Measurements from ENCODE around the gene MAPT.
"Not testable (repeated sequence)": the region's sequence is repeated elsewhere in the genome, so short reads cannot be mapped to it uniquely, and the experiment has no call there.

MAPT gene

GRCh38 chr17:45931677-45932076 is 37.3 kb downstream of the MAPT start:
- Histone ChIP-seq H3K36me3 (no peaks in the 10 kb centered on the region), H3K9me3 (no peaks in the 10 kb centered on the region), H3K27me3 (no peaks in the 10 kb centered on the region), H3K4me1 (peaks cover 4% of the 10 kb centered on the region; the same call in 1 of the 2 replicates), H3K4me3 (ENCODE audit: low read depth, low read length) (no peak overlapping the region)
- no peak for DNase-seq
- TF ChIP-seq, protein P1, sequence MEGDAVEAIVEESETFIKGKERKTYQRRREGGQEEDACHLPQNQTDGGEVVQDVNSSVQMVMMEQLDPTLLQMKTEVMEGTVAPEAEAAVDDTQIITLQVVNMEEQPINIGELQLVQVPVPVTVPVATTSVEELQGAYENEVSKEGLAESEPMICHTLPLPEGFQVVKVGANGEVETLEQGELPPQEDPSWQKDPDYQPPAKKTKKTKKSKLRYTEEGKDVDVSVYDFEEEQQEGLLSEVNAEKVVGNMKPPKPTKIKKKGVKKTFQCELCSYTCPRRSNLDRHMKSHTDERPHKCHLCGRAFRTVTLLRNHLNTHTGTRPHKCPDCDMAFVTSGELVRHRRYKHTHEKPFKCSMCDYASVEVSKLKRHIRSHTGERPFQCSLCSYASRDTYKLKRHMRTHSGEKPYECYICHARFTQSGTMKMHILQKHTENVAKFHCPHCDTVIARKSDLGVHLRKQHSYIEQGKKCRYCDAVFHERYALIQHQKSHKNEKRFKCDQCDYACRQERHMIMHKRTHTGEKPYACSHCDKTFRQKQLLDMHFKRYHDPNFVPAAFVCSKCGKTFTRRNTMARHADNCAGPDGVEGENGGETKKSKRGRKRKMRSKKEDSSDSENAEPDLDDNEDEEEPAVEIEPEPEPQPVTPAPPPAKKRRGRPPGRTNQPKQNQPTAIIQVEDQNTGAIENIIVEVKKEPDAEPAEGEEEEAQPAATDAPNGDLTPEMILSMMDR (IDR thresholded peaks at IDR 0.05; ENCODE audit: low read depth, low read length) = no peak

DNA sequence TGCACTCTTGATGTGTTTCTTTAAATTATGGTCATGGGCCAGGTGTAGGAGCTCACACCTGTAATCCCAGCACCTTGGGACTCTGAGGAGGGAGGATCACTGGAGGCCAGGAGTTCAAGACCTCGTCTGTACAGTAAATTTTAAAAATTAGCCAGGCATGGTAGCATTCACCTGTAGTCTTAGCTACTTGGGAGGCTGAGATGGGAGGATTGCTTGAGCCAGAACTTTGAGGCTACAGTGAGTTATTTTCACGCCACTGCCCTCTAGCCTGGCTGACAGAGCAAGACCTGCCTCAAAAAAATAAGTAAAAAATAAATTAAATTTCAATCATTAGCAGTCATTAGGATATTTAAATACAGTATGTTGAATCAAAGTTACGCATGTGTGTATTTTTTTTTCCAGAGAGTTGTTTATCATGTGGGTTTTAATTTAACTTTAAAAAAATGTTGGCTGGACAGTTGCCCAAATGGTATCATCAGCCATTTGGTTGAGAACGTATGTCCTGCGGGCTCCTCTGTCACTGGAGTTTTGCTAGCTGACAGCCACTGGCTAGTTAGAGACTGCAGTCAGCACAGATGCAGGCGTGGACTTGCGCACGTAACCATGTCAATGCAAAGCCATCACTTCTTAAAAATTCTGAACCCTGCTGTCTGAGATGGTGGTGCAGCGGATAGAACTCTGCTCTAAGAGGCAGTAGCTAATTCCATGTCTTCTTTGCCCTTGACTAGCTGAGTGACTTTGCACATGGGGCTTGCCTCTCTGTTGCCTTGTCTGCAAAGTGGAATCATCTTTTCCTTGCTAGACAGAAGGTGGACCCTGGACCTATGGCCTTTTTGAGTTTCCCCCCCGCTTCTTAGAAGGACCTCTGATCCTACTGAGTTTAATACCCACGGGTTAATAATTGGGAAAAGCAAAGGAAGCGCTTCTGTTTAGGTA is 40.0 kb downstream of the MAPT start:
- H3K4me1 ChIP-seq = peaks cover 4% of the 10 kb centered on the region; the same call in 1 of the 2 replicates
- TF ChIP-seq, protein P1 (IDR thresholded peaks at IDR 0.05; ENCODE audit: low read depth, low read length) = no peak
- H3K9me3 ChIP-seq = no peaks in the 10 kb centered on the region
- DNase-seq = no peak
- no peaks in the 10 kb centered on the region for H3K27me3 ChIP-seq
- no peak overlapping the region for H3K4me3 ChIP-seq (ENCODE audit: low read depth, low read length)
- H3K36me3 ChIP-seq = no peaks in the 10 kb centered on the region

DNA sequence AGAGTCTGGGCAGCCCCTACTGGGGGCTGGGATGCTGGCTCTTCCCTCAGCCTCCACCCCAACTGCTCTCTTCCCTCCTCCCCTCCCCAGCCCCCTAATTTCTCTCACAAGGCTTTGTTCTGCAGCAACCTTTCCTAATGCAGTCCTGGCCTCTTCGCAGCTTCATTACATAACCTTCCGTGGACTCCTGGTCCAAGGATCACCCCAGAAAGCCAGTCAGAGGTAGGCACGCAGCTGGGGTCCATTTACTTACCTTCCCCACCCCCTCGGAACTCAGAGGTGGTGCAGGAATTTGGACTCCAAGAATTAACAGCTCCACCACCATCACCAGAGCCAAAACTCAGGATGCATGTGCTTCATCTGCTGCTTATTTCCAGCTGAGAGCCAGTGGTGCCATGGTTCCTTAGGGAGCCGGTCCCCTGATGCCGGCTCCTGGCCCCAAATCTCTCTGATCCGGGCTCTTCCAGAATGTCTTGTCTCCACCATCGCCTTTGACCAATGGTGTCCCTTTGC is 40.9 kb downstream of the MAPT start:
- H3K9me3 ChIP-seq = no peaks in the 10 kb centered on the region

DNA sequence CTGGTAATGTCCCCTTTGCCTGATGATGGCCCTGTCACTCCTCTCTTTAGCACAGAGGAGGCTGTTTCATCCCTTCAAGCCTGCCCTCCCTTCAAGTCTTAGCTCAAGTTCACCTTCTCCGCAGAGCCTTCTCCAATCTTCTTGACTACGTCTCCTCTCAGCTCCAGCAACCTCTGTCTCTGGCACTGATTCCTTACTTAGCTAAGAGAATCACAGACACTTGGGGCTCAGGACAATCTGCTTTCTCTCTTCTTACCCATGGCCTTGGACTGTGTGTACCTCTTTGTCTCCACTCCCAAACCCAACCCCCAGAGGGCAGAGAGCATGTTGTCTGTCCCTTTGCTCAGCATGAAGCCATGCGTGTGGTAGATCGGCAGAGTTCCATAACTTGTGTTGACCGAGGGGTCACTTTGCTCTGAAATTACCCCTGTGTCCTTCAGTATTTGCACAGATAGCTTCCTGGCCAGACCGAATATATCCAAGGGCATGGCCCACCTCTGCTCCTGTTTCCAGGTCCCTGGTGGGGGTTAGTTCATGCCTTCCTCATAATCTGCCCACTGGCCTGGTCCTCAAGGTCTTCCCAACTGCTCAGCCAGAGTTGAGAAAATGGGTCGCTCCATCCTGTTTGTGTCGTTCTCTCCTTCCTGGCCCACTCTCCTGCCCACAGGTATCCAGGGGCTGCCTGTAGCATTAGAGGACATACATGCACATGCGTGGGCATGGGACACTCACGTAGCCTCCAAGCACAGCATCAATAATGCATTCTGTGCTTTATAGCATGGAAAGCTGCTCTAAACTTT is 41.6 kb downstream of the MAPT start:
- TF ChIP-seq, protein P1 (IDR thresholded peaks at IDR 0.05; ENCODE audit: low read depth, low read length) = no peak
- no peak overlapping the region for H3K4me3 ChIP-seq (ENCODE audit: low read depth, low read length)
- no peak for DNase-seq
- peaks cover 4% of the 10 kb centered on the region; the same call in 1 of the 2 replicates for H3K4me1 ChIP-seq
- H3K36me3 ChIP-seq = no peaks in the 10 kb centered on the region
- H3K9me3 ChIP-seq = no peaks in the 10 kb centered on the region
- H3K27me3 ChIP-seq = no peaks in the 10 kb centered on the region

More for the DNA sequence above, 40.9 kb downstream of the MAPT start:
- Histone ChIP-seq H3K4me3 (ENCODE audit: low read depth, low read length) (no peak overlapping the region), H3K4me1 (peaks cover 4% of the 10 kb centered on the region; the same call in 1 of the 2 replicates), H3K36me3 (no peaks in the 10 kb centered on the region), H3K27me3 (no peaks in the 10 kb centered on the region)
- TF ChIP-seq, protein P1 (IDR thresholded peaks at IDR 0.05; ENCODE audit: low read depth, low read length) = no peak
- DNase-seq = no peak

GRCh38 chr17:45936610-45937009 is 42.3 kb downstream of the MAPT start:
- H3K27me3 ChIP-seq = no peaks in the 10 kb centered on the region
- no peaks in the 10 kb centered on the region for H3K9me3 ChIP-seq
- H3K4me3 ChIP-seq (ENCODE audit: low read depth, low read length) = no peak overlapping the region
- DNase-seq = no peak
- TF ChIP-seq, protein P1 (IDR thresholded peaks at IDR 0.05; ENCODE audit: low read depth, low read length) = no peak
- H3K36me3 ChIP-seq = no peaks in the 10 kb centered on the region
- peaks cover 4% of the 10 kb centered on the region; the same call in 1 of the 2 replicates for H3K4me1 ChIP-seq

- not testable (repeated sequence) for H3K27me3 ChIP-seq, H3K36me3 ChIP-seq
These were observed 42.8 kb downstream of the MAPT start for GRCh38 chr17:45937186-45937585.

More at GRCh38 chr17:45937186-45937585, 42.8 kb downstream of the MAPT start:
- not testable (repeated sequence) for H3K9me3 ChIP-seq; H3K4me1 ChIP-seq; H3K4me3 ChIP-seq (ENCODE audit: low read depth, low read length); DNase-seq
